Right atrium auricular region (tissue), 2 donors: ENCODE results near the gene CD300LG. TPM values are rescaled to one million over a fixed set of nuclear protein-coding genes. Genes with fewer than 3 reads are reported as not detected.

Source experiments
- DNase-seq: peaks from one replicate; pipeline ENCODE4 v3.0.0-alpha.2; 2019; ENCODE audit warnings: low spot score
- H3K27ac ChIP-seq, 2 donors: fragments of 200-600 bp; sonication (generic); 1 replicate in 1 of 2; 2 replicates in 1 of 2; pipeline ENCODE4 v1.5.1; 2016 to 2019
- H3K27me3 ChIP-seq, 2 donors: fragments of 200-600 bp; sonication (generic); one replicate each; pipeline versions ENCODE4 v1.5.1 to v1.6.0; 2017 to 2019
- H3K36me3 ChIP-seq: fragments of 200-600 bp; sonication (generic); one replicate; pipeline ENCODE4 v1.5.1; 2016
- H3K4me1 ChIP-seq, 2 donors: fragments of 200-600 bp; sonication (generic); one replicate each; pipeline versions ENCODE4 v1.5.1 to v1.6.0; 2017 to 2019
- H3K4me3 ChIP-seq, 2 donors: fragments of 200-600 bp; sonication (generic); 1 replicate in 1 of 2; 2 replicates in 1 of 2; pipeline ENCODE4 v1.5.1; 2017 to 2019; ENCODE audit warnings: mild to moderate bottlenecking in 1 of 2, moderate library complexity in 1 of 2
- H3K9me3 ChIP-seq, 2 donors: fragments of 200-600 bp; sonication (generic); one replicate each; pipeline ENCODE4 v1.5.1; 2019
- CTCF ChIP-seq, 2 donors: fragments of 200-600 bp; sonication (generic); IDR thresholded peaks; one replicate each; pipeline ENCODE4 v1.5.1; 2019; ENCODE audit warnings: antibody characterized with exemption in 2 of 2
- total RNA-seq, 2 donors: library from RNA; depleted of rRNA; stranded (reverse); fragments of >200 nt; gene quantifications; one replicate each; pipeline ENCODE4 v1.1.0, GENCODE V29; 2016

The CD300LG gene
- total RNA-seq, 2 donors from 2014 or later = 11.8 to 30.4 TPM

- Histone ChIP-seq H3K27me3 (no peaks in the 10 kb centered on the region), H3K9me3 (no peaks in the 10 kb centered on the region), H3K4me1 (peaks cover 0 to 32% of the 10 kb centered on the region in 2 donors), H3K36me3 (no peaks in the 10 kb centered on the region), H3K4me3 (peak overlapping the region; percentile 67 to 84), H3K27ac (peak overlapping the region; percentile 88 to 90)
- TF ChIP-seq CTCF (IDR thresholded peaks at IDR 0.05) = no peak
- DNase-seq = peak; percentile 81
These were observed 61.2 kb downstream of the CD300LG start for GRCh38 chr17:43907998-43908721.

- H3K27me3 ChIP-seq = no peaks in the 10 kb centered on the region
- H3K9me3 ChIP-seq = no peaks in the 10 kb centered on the region
- no peak for DNase-seq
- no peak overlapping the region for H3K4me3 ChIP-seq
- TF ChIP-seq CTCF (IDR thresholded peaks at IDR 0.05) = no peak
- H3K27ac ChIP-seq = no peak overlapping the region
- H3K4me1 ChIP-seq = peaks cover 0 to 32% of the 10 kb centered on the region in 2 donors
- no peaks in the 10 kb centered on the region for H3K36me3 ChIP-seq
These were observed 62.7 kb downstream of the CD300LG start for GRCh38 chr17:43909537-43910231.

GRCh38 chr17:43911904-43912303 is 64.9 kb downstream of the CD300LG start:
- TF ChIP-seq CTCF (IDR thresholded peaks at IDR 0.05) = no peak
- Histone ChIP-seq H3K27me3 (no peaks in the 10 kb centered on the region), H3K27ac (peak overlapping the region; percentile 21 to 61), H3K4me1 (peaks cover 0 to 15% of the 10 kb centered on the region in 2 donors), H3K36me3 (no peaks in the 10 kb centered on the region), H3K4me3 (no peak overlapping the region), H3K9me3 (no peaks in the 10 kb centered on the region)
- peak; percentile 61 for DNase-seq

GRCh38 chr17:43912635-43913304 is 65.8 kb downstream of the CD300LG start:
- Histone ChIP-seq H3K4me1 (peaks cover 0 to 11% of the 10 kb centered on the region in 2 donors), H3K27ac (no peak overlapping the region), H3K36me3 (no peaks in the 10 kb centered on the region), H3K4me3 (no peak overlapping the region), H3K27me3 (no peaks in the 10 kb centered on the region), H3K9me3 (no peaks in the 10 kb centered on the region)
- no peak for DNase-seq
- TF ChIP-seq CTCF (IDR thresholded peaks at IDR 0.05) = no peak

Other genes with a start within 250 kb of the CD300LG start
- 10 to 100 TPM in 1 of 2 donors, 1 to 10 TPM in 1; 3.9 to 13.8 TPM for gene MEOX1, start 185.3 kb upstream of the CD300LG start, total RNA-seq
- not detected for gene SOST, start 88.4 kb upstream of the CD300LG start, total RNA-seq
- 100 to 1,000 TPM; 151 to 175 TPM for gene DUSP3, start 68.2 kb upstream of the CD300LG start, total RNA-seq
- gene CFAP97D1, start 66.7 kb upstream of the CD300LG start, total RNA-seq = not detected
- 10 to 100 TPM; 35.0 to 36.2 TPM for gene MPP3, start 14.0 kb upstream of the CD300LG start, total RNA-seq
- 10 to 100 TPM; 11.9 to 15.6 TPM for gene MPP2, start 60.4 kb downstream of the CD300LG start, total RNA-seq
- not detected for gene PPY, start 95.3 kb downstream of the CD300LG start, total RNA-seq
- gene PYY, start 106.8 kb downstream of the CD300LG start, total RNA-seq = not detected
- 1 to 10 TPM; 1.7 to 4.5 TPM for gene NAGS, start 157.4 kb downstream of the CD300LG start, total RNA-seq
- 10 to 100 TPM; 21.0 to 25.0 TPM for gene TMEM101, start 167.8 kb downstream of the CD300LG start, total RNA-seq
- gene LSM12, start 219.5 kb downstream of the CD300LG start, total RNA-seq = 10 to 100 TPM; 36.8 to 41.3 TPM
- gene G6PC3, start 223.6 kb downstream of the CD300LG start, total RNA-seq = 10 to 100 TPM; 36.0 to 41.1 TPM